Tibial nerve (tissue), 4 donors: ENCODE data around the gene NF2.

Experiments
- EP300 ChIP-seq, 2 donors: sonication (generic); formaldehyde crosslinking; IDR thresholded peaks; one replicate each; pipeline ENCODE4 v1.6.1; 2017; ENCODE audit warnings: antibody characterized with exemption in 2 of 2, mild to moderate bottlenecking in 1 of 2
- POLR2A ChIP-seq, 2 donors: fragments of 450-650 bp; IDR thresholded peaks; one replicate each; pipeline ENCODE4 v1.6.1; 2017; ENCODE audit warnings: antibody characterized with exemption in 2 of 2, mild to moderate bottlenecking in 2 of 2, moderate library complexity in 2 of 2
- TF ChIP-seq, protein P1 (sequence below), 5 experiments: fragments of 200-600 bp in 3 of 5; fragments of 450-650 bp in 2 of 5; sonication (generic) in 3 of 5; IDR thresholded peaks; one replicate each; pipeline ENCODE4 v1.5.1; 2016 to 2019; ENCODE audit warnings: antibody characterized with exemption in 5 of 5, mild to moderate bottlenecking in 3 of 5, moderate library complexity in 2 of 5

DNA sequence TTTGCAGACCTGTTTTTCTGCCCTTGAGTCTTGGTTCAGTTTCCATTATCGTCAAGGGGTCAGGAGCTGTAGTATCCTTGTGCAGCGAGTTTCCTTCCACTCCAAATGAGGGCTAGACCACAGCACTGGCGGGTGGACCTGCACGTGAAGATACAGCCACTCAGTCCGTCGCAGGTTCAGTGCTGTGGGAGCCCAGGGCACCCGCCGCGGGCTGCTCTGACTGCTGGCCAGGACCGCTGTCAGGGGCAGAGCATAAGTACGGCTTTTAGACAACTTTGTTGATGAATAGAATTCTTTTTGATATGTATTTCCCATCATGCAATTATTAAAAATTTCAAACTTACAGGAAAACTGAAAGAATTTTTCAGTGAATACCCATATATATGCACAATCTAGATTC, 56.6 kb downstream of the NF2 start:
- TF ChIP-seq, protein P1, sequence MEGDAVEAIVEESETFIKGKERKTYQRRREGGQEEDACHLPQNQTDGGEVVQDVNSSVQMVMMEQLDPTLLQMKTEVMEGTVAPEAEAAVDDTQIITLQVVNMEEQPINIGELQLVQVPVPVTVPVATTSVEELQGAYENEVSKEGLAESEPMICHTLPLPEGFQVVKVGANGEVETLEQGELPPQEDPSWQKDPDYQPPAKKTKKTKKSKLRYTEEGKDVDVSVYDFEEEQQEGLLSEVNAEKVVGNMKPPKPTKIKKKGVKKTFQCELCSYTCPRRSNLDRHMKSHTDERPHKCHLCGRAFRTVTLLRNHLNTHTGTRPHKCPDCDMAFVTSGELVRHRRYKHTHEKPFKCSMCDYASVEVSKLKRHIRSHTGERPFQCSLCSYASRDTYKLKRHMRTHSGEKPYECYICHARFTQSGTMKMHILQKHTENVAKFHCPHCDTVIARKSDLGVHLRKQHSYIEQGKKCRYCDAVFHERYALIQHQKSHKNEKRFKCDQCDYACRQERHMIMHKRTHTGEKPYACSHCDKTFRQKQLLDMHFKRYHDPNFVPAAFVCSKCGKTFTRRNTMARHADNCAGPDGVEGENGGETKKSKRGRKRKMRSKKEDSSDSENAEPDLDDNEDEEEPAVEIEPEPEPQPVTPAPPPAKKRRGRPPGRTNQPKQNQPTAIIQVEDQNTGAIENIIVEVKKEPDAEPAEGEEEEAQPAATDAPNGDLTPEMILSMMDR (IDR thresholded peaks at IDR 0.05), result no peak
- TF ChIP-seq EP300 (IDR thresholded peaks at IDR 0.05), result no peak
- no peak for TF ChIP-seq POLR2A (IDR thresholded peaks at IDR 0.05)
